Subcutaneous abdominal adipose tissue (tissue), 5 donors: Measurements from ENCODE around the gene ADAMTS18.
"Not testable (repeated sequence)": the region's sequence is repeated elsewhere in the genome, so short reads cannot be mapped to it uniquely, and the experiment has no call there.

Experiments
- H3K27ac ChIP-seq: one replicate; pipeline ENCODE4 v1.7.0; 2013; ENCODE audit warnings: low read depth, mild to moderate bottlenecking, inconsistent platforms, low read length, moderate library complexity
- H3K27me3 ChIP-seq, 5 donors: one replicate each; pipeline ENCODE4 v1.7.0; 2013; ENCODE audit warnings: low read length in 5 of 5, inconsistent platforms in 1 of 5; ENCODE audit not compliant: control insufficient read depth in 5 of 5, insufficient read depth in 4 of 5
- H3K36me3 ChIP-seq, 5 donors: one replicate each; pipeline ENCODE4 v1.7.0; 2013; ENCODE audit warnings: low read length in 5 of 5; ENCODE audit not compliant: control insufficient read depth in 5 of 5, insufficient read depth in 5 of 5
- H3K4me1 ChIP-seq, 5 donors: one replicate each; pipeline ENCODE4 v1.7.0; 2013; ENCODE audit warnings: low read length in 5 of 5, mild to moderate bottlenecking in 3 of 5, moderate library complexity in 1 of 5; ENCODE audit not compliant: control insufficient read depth in 5 of 5, insufficient read depth in 5 of 5
- H3K4me3 ChIP-seq, 5 donors: one replicate each; pipeline ENCODE4 v1.7.0; 2013; ENCODE audit warnings: low read length in 5 of 5, low read depth in 1 of 5
- H3K9ac ChIP-seq, 5 donors: one replicate each; pipeline ENCODE4 v1.7.0; 2013; ENCODE audit warnings: low read length in 5 of 5, mild to moderate bottlenecking in 4 of 5, moderate library complexity in 3 of 5
- H3K9me3 ChIP-seq, 5 donors: one replicate each; pipeline ENCODE4 v1.7.0; 2013; ENCODE audit warnings: low read length in 5 of 5; ENCODE audit not compliant: control insufficient read depth in 5 of 5
- donor health status: healthy.
- donor health status: healthy.
- donor health status: healthy.
- donor health status: healthy.
- donor health status: healthy.

Gene ADAMTS18

GRCh38 chr16:77277571-77277970 is 157.3 kb downstream of the ADAMTS18 start:
- Histone ChIP-seq H3K9ac (no peak overlapping the region), H3K9me3 (no peaks in the 10 kb centered on the region), H3K27ac (no peak overlapping the region), H3K4me3 (no peak overlapping the region), H3K27me3 (no peaks in the 10 kb centered on the region), H3K4me1 (peaks cover 0 to 33% (median 20%) of the 10 kb centered on the region in 5 donors), H3K36me3 (no peaks in the 10 kb centered on the region)

DNA sequence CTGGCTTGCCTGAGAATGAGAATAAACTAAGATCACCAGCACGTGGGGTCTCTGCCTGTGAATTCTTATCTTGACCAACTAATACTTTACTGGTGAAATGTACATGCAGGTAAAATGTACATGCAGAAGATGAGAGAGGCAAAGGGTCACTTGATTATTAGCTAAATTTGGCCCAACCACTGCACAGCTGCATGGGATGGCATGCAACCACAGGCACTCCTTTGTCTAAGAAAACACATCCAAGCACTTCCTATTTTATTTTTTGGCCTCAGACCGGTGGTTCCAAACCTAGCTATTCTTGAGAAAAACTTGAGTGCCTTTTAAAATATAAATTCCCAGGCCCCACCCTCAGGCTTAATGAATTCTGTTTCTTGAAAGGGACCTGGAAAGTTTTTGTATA is 157.7 kb downstream of the ADAMTS18 start:
- Histone ChIP-seq H3K4me3 (no peak overlapping the region), H3K9me3 (no peaks in the 10 kb centered on the region), H3K36me3 (no peaks in the 10 kb centered on the region), H3K27me3 (no peaks in the 10 kb centered on the region), H3K4me1 (peaks cover 0 to 35% (median 20%) of the 10 kb centered on the region in 5 donors), H3K27ac (peak overlapping the region; percentile 63), H3K9ac (no peak overlapping the region)

DNA sequence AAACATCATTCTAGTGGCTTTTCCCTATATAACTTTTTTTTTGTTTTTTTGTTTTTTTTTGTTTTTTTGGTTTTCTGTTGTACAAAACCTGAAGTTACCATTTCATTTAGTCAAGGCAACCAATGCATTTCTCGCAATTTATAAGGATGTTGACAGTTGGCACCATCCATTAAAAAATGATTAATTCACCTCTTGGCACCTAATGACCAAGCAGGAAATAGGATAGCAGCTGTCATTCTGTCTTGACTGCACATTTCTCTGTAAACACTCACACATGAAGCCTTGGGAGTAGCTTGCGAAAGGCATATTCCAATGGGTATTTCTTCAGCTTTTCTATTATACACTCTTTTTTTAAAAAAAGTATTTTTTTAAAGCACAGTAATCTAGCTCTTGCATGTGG is 158.2 kb downstream of the ADAMTS18 start:
- peak overlapping the region; percentile 80 for H3K27ac ChIP-seq
- no peaks in the 10 kb centered on the region for H3K36me3 ChIP-seq
- H3K4me3 ChIP-seq = no peak overlapping the region
- H3K9ac ChIP-seq = no peak overlapping the region
- H3K9me3 ChIP-seq = no peaks in the 10 kb centered on the region
- H3K27me3 ChIP-seq = no peaks in the 10 kb centered on the region
- peaks cover 0 to 39% (median 24%) of the 10 kb centered on the region in 5 donors for H3K4me1 ChIP-seq

DNA sequence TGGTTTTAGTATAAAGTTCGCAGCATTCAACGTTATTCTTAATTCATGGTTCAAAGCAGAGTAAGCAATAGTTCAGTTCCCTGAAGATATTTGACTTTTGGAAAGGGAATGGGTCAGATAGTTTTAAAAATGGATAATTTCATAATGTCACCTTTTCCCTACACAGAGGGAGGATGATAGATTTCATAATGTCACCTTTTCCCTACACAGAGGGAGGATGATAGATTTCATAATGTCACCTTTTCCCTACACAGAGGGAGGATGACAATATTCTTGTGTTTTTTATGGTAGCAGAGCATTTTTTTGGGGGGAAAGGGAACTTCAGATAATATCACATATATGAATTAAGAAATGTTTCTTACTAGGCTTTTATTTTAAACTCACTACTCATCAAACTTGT is 159.5 kb downstream of the ADAMTS18 start:
- not testable (repeated sequence) for H3K9ac ChIP-seq, H3K36me3 ChIP-seq, H3K9me3 ChIP-seq, H3K4me3 ChIP-seq, H3K27me3 ChIP-seq
- Histone ChIP-seq H3K4me1 (peaks cover 0 to 40% (median 24%) of the 10 kb centered on the region in 5 donors), H3K27ac (peak overlapping the region; percentile 80)

DNA sequence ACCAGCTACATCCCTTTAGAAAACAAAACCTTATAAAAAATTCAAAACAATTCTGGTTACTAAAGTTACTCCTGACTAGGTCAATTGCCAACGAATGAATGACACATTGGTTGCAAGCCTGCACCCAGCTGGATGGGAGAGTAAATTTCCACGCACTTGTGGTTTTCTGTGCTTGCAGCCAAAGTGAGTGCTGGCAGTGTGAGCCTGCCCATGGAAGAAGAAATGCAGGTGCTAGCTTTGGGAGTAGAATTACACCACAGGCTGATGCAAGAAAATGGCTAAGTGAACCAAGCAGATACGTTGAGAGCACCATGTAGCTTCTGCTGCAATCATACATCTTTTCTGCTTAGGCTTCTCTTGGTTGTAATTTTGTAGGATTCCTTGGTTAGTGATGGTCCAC is 161.0 kb downstream of the ADAMTS18 start:
- Histone ChIP-seq H3K4me1 (peaks cover 0 to 49% (median 30%) of the 10 kb centered on the region in 5 donors), H3K27ac (peak overlapping the region; percentile 17), H3K9me3 (peaks cover 0 to 7% (median 0%) of the 10 kb centered on the region in 5 donors), H3K4me3 (no peak overlapping the region), H3K36me3 (no peaks in the 10 kb centered on the region), H3K27me3 (no peaks in the 10 kb centered on the region), H3K9ac (no peak overlapping the region)

- H3K4me1 ChIP-seq = peaks cover 0 to 39% (median 20%) of the 10 kb centered on the region in 5 donors
- no peak overlapping the region for H3K4me3 ChIP-seq
- H3K36me3 ChIP-seq = no peaks in the 10 kb centered on the region
- H3K9me3 ChIP-seq = peaks cover 0 to 7% (median 0%) of the 10 kb centered on the region in 5 donors
- H3K27ac ChIP-seq = no peak overlapping the region
- H3K27me3 ChIP-seq = no peaks in the 10 kb centered on the region
- no peak overlapping the region for H3K9ac ChIP-seq
Observed at GRCh38 chr16:77271532-77272426, 163.1 kb downstream of the ADAMTS18 start.

- not testable (repeated sequence) for H3K9me3 ChIP-seq, H3K27me3 ChIP-seq, H3K9ac ChIP-seq, H3K27ac ChIP-seq, H3K36me3 ChIP-seq, H3K4me3 ChIP-seq
- H3K4me1 ChIP-seq = peaks cover 0 to 20% (median 6%) of the 10 kb centered on the region in 5 donors
Observed at GRCh38 chr16:77266185-77266584, 168.6 kb downstream of the ADAMTS18 start.

GRCh38 chr16:77262971-77263370 is 171.9 kb downstream of the ADAMTS18 start:
- H3K36me3 ChIP-seq = no peaks in the 10 kb centered on the region
- no peak overlapping the region for H3K9ac ChIP-seq
- H3K4me1 ChIP-seq = peaks cover 0 to 11% (median 0%) of the 10 kb centered on the region in 5 donors
- H3K27me3 ChIP-seq = no peaks in the 10 kb centered on the region
- H3K9me3 ChIP-seq = no peaks in the 10 kb centered on the region
- no peak overlapping the region for H3K4me3 ChIP-seq
- H3K27ac ChIP-seq = no peak overlapping the region

GRCh38 chr16:77250400-77250799 is 184.4 kb downstream of the ADAMTS18 start:
- H3K36me3 ChIP-seq = no peaks in the 10 kb centered on the region
- no peak overlapping the region for H3K27ac ChIP-seq
- H3K9me3 ChIP-seq = no peaks in the 10 kb centered on the region
- peaks cover 0 to 13% (median 6%) of the 10 kb centered on the region in 5 donors for H3K4me1 ChIP-seq
- no peak overlapping the region for H3K9ac ChIP-seq
- no peaks in the 10 kb centered on the region for H3K27me3 ChIP-seq
- no peak overlapping the region for H3K4me3 ChIP-seq

- Histone ChIP-seq H3K4me1 (peaks cover 0 to 13% (median 6%) of the 10 kb centered on the region in 5 donors), H3K27me3 (no peaks in the 10 kb centered on the region), H3K9me3 (no peaks in the 10 kb centered on the region), H3K4me3 (no peak overlapping the region), H3K9ac (no peak overlapping the region), H3K27ac (no peak overlapping the region), H3K36me3 (no peaks in the 10 kb centered on the region)
Observed at GRCh38 chr16:77246150-77246549, 188.7 kb downstream of the ADAMTS18 start.
